GM12878 (cell line): ENCODE data around the gene NUTM1. TPM values are rescaled to one million over a fixed set of nuclear protein-coding genes. Genes with fewer than 3 reads are reported as not detected.

Source experiments
- ATAC-seq: fragments of 200-7000 bp; cut with Tn5 transposase; 3 replicates; pipeline ENCODE4 v1.9.1; 2020; ENCODE audit warnings: mild to moderate bottlenecking, moderate library complexity
- BruUV-seq: library from RNA; stranded (reverse); fragments of 400-500 nt; replicated peaks from 2 replicates; lab custom pipeline; 2021; lab: Mats Ljungman, UMichigan
- CTCF ChIA-PET: fragments of 300-600 bp; sonication (Branson Sonifier 250); formaldehyde crosslinking; extraction: SDS; loops from one replicate; lab custom pipeline; 2021; ENCODE audit warnings: inconsistent platforms; lab: Yijun Ruan, JAX
- POLR2A ChIA-PET: fragments of 350-600 bp; formaldehyde crosslinking; extraction: SDS; loops from one replicate; lab custom pipeline; 2021; ENCODE audit warnings: inconsistent platforms; lab: Charles Lee
- RAD21 ChIA-PET: fragments of 300-600 bp; sonication (Branson Sonifier 250); formaldehyde crosslinking; loops from one replicate; lab custom pipeline; 2023; ENCODE audit warnings: antibody characterized with exemption; ENCODE audit not compliant: unreplicated experiment; lab: Charles Lee
- SMC1A ChIA-PET: fragments of 300-600 bp; sonication (Branson Sonifier 250); formaldehyde crosslinking; loops from one replicate; lab custom pipeline; 2023; ENCODE audit not compliant: unreplicated experiment, uncharacterized antibody; lab: Charles Lee
- DNase-seq: peaks from one replicate; pipeline ENCODE4 v3.0.0-alpha.2; 2011; ENCODE audit warnings: low read depth, low spot score
- FAIRE-seq: peaks from 3 replicates; lab custom pipeline; 2011; peaks lifted over from hg19 to GRCh38; lab: Jason Lieb, UNC
- H2AFZ ChIP-seq: 2 replicates; pipeline ENCODE4 v1.6.0; 2011; ENCODE audit warnings: low read depth, low read length, control low read depth; ENCODE audit not compliant: control insufficient read depth
- H3K27ac ChIP-seq: 2 replicates; pipeline ENCODE4 v1.5.1; 2011; ENCODE audit warnings: control low read depth; ENCODE audit not compliant: control insufficient read depth, insufficient read depth
- H3K27me3 ChIP-seq, 2 experiments: replicated peaks in 1 of 2; 2 replicates each; pipeline versions ENCODE4 v1.6.0 to v1.6.1; 2011; ENCODE audit warnings: low read length in 1 of 2; ENCODE audit not compliant: control insufficient read depth in 2 of 2, insufficient read depth in 2 of 2
- H3K36me3 ChIP-seq, 2 experiments: 2 replicates each; pipeline ENCODE4 v1.5.1; 2011; ENCODE audit warnings: low read length in 1 of 2; ENCODE audit not compliant: control insufficient read depth in 2 of 2, insufficient read depth in 2 of 2
- H3K4me1 ChIP-seq: 2 replicates; pipeline ENCODE4 v1.6.1; 2011; ENCODE audit warnings: mild to moderate bottlenecking, low read length, moderate library complexity, mixed read lengths; ENCODE audit not compliant: control insufficient read depth, insufficient read depth
- H3K4me2 ChIP-seq: 2 replicates; pipeline ENCODE4 v1.6.0; 2011; ENCODE audit warnings: control low read depth; ENCODE audit not compliant: control insufficient read depth, insufficient read depth
- H3K4me3 ChIP-seq: fragments of 200-600 bp; sonication (generic); 2 replicates; pipeline ENCODE4 v1.5.1; 2016
- H3K79me2 ChIP-seq: 2 replicates; pipeline ENCODE4 v1.6.0; 2011; ENCODE audit warnings: low read length; ENCODE audit not compliant: control insufficient read depth, insufficient read depth
- H3K9ac ChIP-seq: 2 replicates; pipeline ENCODE4 v1.8.0; 2011; ENCODE audit warnings: low read length, control low read depth, mixed read lengths; ENCODE audit not compliant: control insufficient read depth, insufficient read depth
- H3K9me3 ChIP-seq: replicated peaks from 3 replicates; pipeline ENCODE4 v1.5.1; 2011; ENCODE audit warnings: mild to moderate bottlenecking, low read length; ENCODE audit not compliant: control insufficient read depth, insufficient read depth
- H4K20me1 ChIP-seq: 2 replicates; pipeline ENCODE4 v1.6.0; 2011; ENCODE audit not compliant: control insufficient read depth, insufficient read depth
- BCL11A ChIP-seq: IDR thresholded peaks from 2 replicates; pipeline ENCODE4 v1.6.1; 2011; ENCODE audit warnings: low read depth, low read length
- CEBPB ChIP-seq, 2 experiments: fragments of 150-350 bp in 1 of 2; IDR thresholded peaks; 2 replicates each; pipeline ENCODE4 v1.6.1; 2012 to 2014; ENCODE audit warnings: low read depth in 2 of 2, low read length in 2 of 2, borderline replicate concordance in 1 of 2, inconsistent platforms in 1 of 2
- CEBPZ ChIP-seq: fragments of 150-350 bp; IDR thresholded peaks from 2 replicates; pipeline ENCODE4 v1.6.1; 2016; ENCODE audit warnings: low read depth, low read length
- FOXK2 ChIP-seq: fragments of 450-650 bp; IDR thresholded peaks from 2 replicates; pipeline ENCODE4 v1.6.1; 2017; ENCODE audit warnings: mild to moderate bottlenecking, moderate library complexity
- IRF5 ChIP-seq: fragments of 450-650 bp; IDR thresholded peaks from 2 replicates; pipeline ENCODE4 v1.6.1; 2017; ENCODE audit warnings: borderline replicate concordance
- KDM1A ChIP-seq: fragments of 200-600 bp; sonication (generic); IDR thresholded peaks from 2 replicates; pipeline ENCODE4 v1.6.1; 2016; ENCODE audit warnings: borderline replicate concordance
- MYC ChIP-seq: IDR thresholded peaks from 2 replicates; pipeline ENCODE4 v1.6.1; 2011; ENCODE audit warnings: mild to moderate bottlenecking, low read length, moderate library complexity, inconsistent platforms; ENCODE audit not compliant: insufficient read depth, insufficient replicate concordance, insufficient read length, severe bottlenecking
- NFYB ChIP-seq: IDR thresholded peaks from 2 replicates; pipeline ENCODE4 v1.6.1; 2011; ENCODE audit warnings: low read depth, mild to moderate bottlenecking, low read length, improper control_type of control experiment, moderate library complexity; ENCODE audit not compliant: insufficient read depth
- NKRF ChIP-seq: fragments of 450-650 bp; conservative IDR thresholded peaks from 2 replicates; pipeline ENCODE4 v1.6.1; 2017; ENCODE audit warnings: mild to moderate bottlenecking, moderate library complexity
- NR2C2 ChIP-seq: IDR thresholded peaks from 2 replicates; pipeline ENCODE4 v1.6.1; 2011; ENCODE audit warnings: borderline replicate concordance, low read depth; ENCODE audit not compliant: control insufficient read depth, insufficient read length
- POLR2A ChIP-seq: IDR thresholded peaks from 2 replicates; pipeline ENCODE4 v1.6.1; 2011; ENCODE audit warnings: low read depth, mild to moderate bottlenecking, low read length
- RB1 ChIP-seq: fragments of 450-650 bp; formaldehyde crosslinking; IDR thresholded peaks from 2 replicates; pipeline ENCODE4 v1.6.1; 2017; ENCODE audit warnings: mild to moderate bottlenecking, borderline replicate concordance
- RCOR1 ChIP-seq: conservative IDR thresholded peaks from 2 replicates; pipeline ENCODE4 v1.6.1; 2012; ENCODE audit warnings: low read depth, low read length, improper control_type of control experiment
- ZBTB40 ChIP-seq: fragments of 450-650 bp; IDR thresholded peaks from 2 replicates; pipeline ENCODE4 v1.6.1; 2016; ENCODE audit warnings: mild to moderate bottlenecking, moderate library complexity, borderline replicate concordance
- whole genome bisulfite sequencing: methylation state at CpG from one replicate; pipeline ENCODE4 v1.1.6; 2016; ENCODE audit warnings: low lambda C conversion rate; ENCODE audit not compliant: insufficient replicate concordance, insufficient coverage; ENCODE audit errors: missing lambda C conversion rate; 5-methylcytosine and 5-hydroxymethylcytosine counted together
- in situ Hi-C: fragments of 300-500 bp; cut with MboI; formaldehyde crosslinking; loops from 9 replicates; pipeline ENCODE4 v1.14.3; 2018; ENCODE audit warnings: mixed read lengths
- intact Hi-C: fragments of 100-400 bp; cut with micrococcal nuclease; formaldehyde crosslinking; loops from one replicate; pipeline ENCODE4 v1.14.2; 2022; ENCODE audit not compliant: unreplicated experiment
- polyA plus RNA-seq, 11 experiments: library from polyadenylated mRNA; depleted of rRNA in 4 of 11; unstranded in 6 of 11; stranded (reverse) in 5 of 11; fragments of >200 nt; fragmentation: Nextera tagmentation in 4 of 11; fragmentation: Illumina TruSeq in 1 of 11; extraction: Ambion mirVana in 4 of 11; extraction: Trizol in 1 of 11; gene quantifications; 1 replicate in 1 of 11; 2 replicates in 10 of 11; pipeline versions ENCODE4 v1.2.1 to v1.2.3, GENCODE V29; 2011 to 2016; ENCODE audit warnings: inconsistent platforms in 2 of 11, missing spikeins in 2 of 11, low read depth in 1 of 11
- total RNA-seq, 4 experiments: library from RNA; depleted of rRNA in 3 of 4; stranded (reverse); fragments of >200 nt in 3 of 4; fragmentation: Illumina TruSeq in 1 of 4; extraction: Trizol in 1 of 4; gene quantifications; 2 replicates each; pipeline versions ENCODE4 v1.2.1 to v1.2.3, GENCODE V29; 2013 to 2021

Gene NUTM1
- total and polyA plus RNA-seq, 10 of the 15 experiments (the other 5 are each of a cell fraction or from before 2014, with no cell fraction given) = under 0.01 to 0.05 TPM; not detected in 8

GRCh38 chr15:34301058-34301457 is 42.1 kb upstream of the NUTM1 start:
- H3K9ac ChIP-seq = no peak overlapping the region
- H3K4me3 ChIP-seq = no peak overlapping the region
- no peak for FAIRE-seq
- BruUV-seq = no TSS peak
- H3K27me3 ChIP-seq = no peaks in the 10 kb centered on the region
- SMC1A ChIA-PET = no interaction called here
- intact Hi-C loops (no loop called here), in situ Hi-C loops (no loop called here)
- peaks cover 4% of the 10 kb centered on the region for H3K4me1 ChIP-seq
- H3K36me3 ChIP-seq = peaks cover under 1 to 7% of the 10 kb centered on the region in 2 experiments; a peak in 2 of 4 replicates
- no peaks in the 10 kb centered on the region for H4K20me1 ChIP-seq
- CTCF ChIA-PET = no interaction called here
- no peak for DNase-seq
- H2AFZ ChIP-seq = no peak overlapping the region
- H3K79me2 ChIP-seq = peaks cover 66% of the 10 kb centered on the region
- H3K27ac ChIP-seq = no peak overlapping the region
- WGBS = 95% methylated on average over 3 of the region's 3 CpGs
- no peaks in the 10 kb centered on the region; the same call in 2 of the 3 replicates for H3K9me3 ChIP-seq
- no peak overlapping the region for H3K4me2 ChIP-seq
- ATAC-seq = no peak
- POLR2A ChIA-PET = no interaction called here
- RAD21 ChIA-PET = no interaction called here
- TF ChIP-seq IRF5 = no peak
- TF ChIP-seq RB1 = no peak
- no peak for TF ChIP-seq KDM1A
- TF ChIP-seq NKRF = no peak
- no peak for TF ChIP-seq ZBTB40
- no peak for TF ChIP-seq RCOR1
- no peak for TF ChIP-seq BCL11A
- TF ChIP-seq MYC = no peak
- TF ChIP-seq NFYB = no peak
- no peak for TF ChIP-seq CEBPB (IDR thresholded peaks at IDR 0.05; ENCODE audit: borderline replicate concordance in 1 of 2, low read depth in 2 of 2, low read length in 2 of 2)
- TF ChIP-seq POLR2A = no peak
- TF ChIP-seq NR2C2 = no peak
- no peak for TF ChIP-seq CEBPZ
- no peak for TF ChIP-seq FOXK2
